IPS DF 6.9 (cell line): ENCODE measurements around the gene BCAS1.

ENCODE experiments used
- DNase-seq: peaks from one replicate; pipeline ENCODE4 v3.0.0-alpha.2; 2013; ENCODE audit warnings: low read depth, low spot score
- H3K27ac ChIP-seq: one replicate; pipeline ENCODE4 v1.5.1; 2013; ENCODE audit warnings: low read length, control low read depth
- H3K27me3 ChIP-seq: 2 replicates; pipeline ENCODE4 v1.6.1; 2013; ENCODE audit warnings: mild to moderate bottlenecking, low read length; ENCODE audit not compliant: control insufficient read depth, insufficient read depth
- H3K36me3 ChIP-seq: 2 replicates; pipeline ENCODE4 v1.6.1; 2013; ENCODE audit warnings: low read length; ENCODE audit not compliant: control insufficient read depth, insufficient read depth
- H3K4me1 ChIP-seq: 2 replicates; pipeline ENCODE4 v1.6.1; 2013; ENCODE audit warnings: low read length; ENCODE audit not compliant: control insufficient read depth, insufficient read depth
- H3K4me3 ChIP-seq: 2 replicates; pipeline ENCODE4 v1.5.1; 2013; ENCODE audit warnings: mild to moderate bottlenecking, low read length
- H3K9me3 ChIP-seq: 2 replicates; pipeline ENCODE4 v1.6.1; 2013; ENCODE audit warnings: low read length, inconsistent platforms; ENCODE audit not compliant: control insufficient read depth, insufficient read depth
- WGBS: extraction: QIAGEN DNeasy Blood & Tissue Kit; methylation state at CpG from one replicate; pipeline ENCODE4 v1.1.7; 2013; ENCODE audit warnings: mixed read lengths, missing lambda C conversion rate; ENCODE audit not compliant: insufficient read length, insufficient coverage; 5-methylcytosine and 5-hydroxymethylcytosine counted together

The BCAS1 gene

GRCh38 chr20:53905820-53906191, 164.6 kb downstream of the BCAS1 start:
- Histone ChIP-seq H3K27ac (no peak overlapping the region), H3K9me3 (no peaks in the 10 kb centered on the region), H3K27me3 (no peaks in the 10 kb centered on the region), H3K4me1 (no peaks in the 10 kb centered on the region; the same call in 1 of the 2 replicates), H3K36me3 (no peaks in the 10 kb centered on the region), H3K4me3 (no peak overlapping the region)
- no CpG with 5 or more reads among the region's 5 CpGs for WGBS
- DNase-seq, result no peak

- WGBS, result no CpG with 5 or more reads among the region's 13 CpGs
- no peaks in the 10 kb centered on the region for H3K9me3 ChIP-seq
- no peak for DNase-seq
- H3K27ac ChIP-seq, result no peak overlapping the region
- H3K36me3 ChIP-seq, result no peaks in the 10 kb centered on the region
- H3K4me1 ChIP-seq, result no peaks in the 10 kb centered on the region; the same call in none of the 2 replicates
- no peak overlapping the region for H3K4me3 ChIP-seq
- H3K27me3 ChIP-seq, result no peaks in the 10 kb centered on the region
Measured at GRCh38 chr20:53905019-53905819, 165.2 kb downstream of the BCAS1 start.

- Histone ChIP-seq H3K36me3 (no peaks in the 10 kb centered on the region), H3K4me3 (no peak overlapping the region), H3K4me1 (peaks cover 2% of the 10 kb centered on the region), H3K9me3 (no peaks in the 10 kb centered on the region), H3K27ac (no peak overlapping the region), H3K27me3 (no peaks in the 10 kb centered on the region)
- no CpG with 5 or more reads among the region's 3 CpGs for WGBS
- no peak for DNase-seq
Measured at GRCh38 chr20:53904261-53904660, 166.1 kb downstream of the BCAS1 start.

- H3K27ac ChIP-seq, result no peak overlapping the region
- H3K27me3 ChIP-seq, result no peaks in the 10 kb centered on the region
- no CpG with 5 or more reads among the region's 2 CpGs for WGBS
- no peak overlapping the region for H3K4me3 ChIP-seq
- no peaks in the 10 kb centered on the region for H3K36me3 ChIP-seq
- H3K4me1 ChIP-seq, result peaks cover 2% of the 10 kb centered on the region
- no peak for DNase-seq
- H3K9me3 ChIP-seq, result no peaks in the 10 kb centered on the region
Measured at GRCh38 chr20:53903652-53903987, 166.8 kb downstream of the BCAS1 start.

- DNase-seq, result no peak
- no peak overlapping the region for H3K27ac ChIP-seq
- no peaks in the 10 kb centered on the region for H3K9me3 ChIP-seq
- H3K4me3 ChIP-seq, result no peak overlapping the region
- no peaks in the 10 kb centered on the region for H3K27me3 ChIP-seq
- WGBS, result no CpG with 5 or more reads among the region's 11 CpGs
- H3K36me3 ChIP-seq, result no peaks in the 10 kb centered on the region
- H3K4me1 ChIP-seq, result peaks cover 2% of the 10 kb centered on the region
Measured at GRCh38 chr20:53902968-53903651, 167.3 kb downstream of the BCAS1 start.

- H3K36me3 ChIP-seq, result no peaks in the 10 kb centered on the region
- H3K4me3 ChIP-seq, result no peak overlapping the region
- no peaks in the 10 kb centered on the region for H3K9me3 ChIP-seq
- H3K27ac ChIP-seq, result no peak overlapping the region
- no peak for DNase-seq
- no peaks in the 10 kb centered on the region for H3K27me3 ChIP-seq
- peaks cover 2% of the 10 kb centered on the region for H3K4me1 ChIP-seq
- WGBS, result no CpG with 5 or more reads among the region's 4 CpGs
Measured at GRCh38 chr20:53901497-53902096, 168.8 kb downstream of the BCAS1 start.

- Histone ChIP-seq H3K27ac (no peak overlapping the region), H3K4me3 (no peak overlapping the region), H3K36me3 (no peaks in the 10 kb centered on the region), H3K27me3 (no peaks in the 10 kb centered on the region), H3K4me1 (peaks cover 2% of the 10 kb centered on the region), H3K9me3 (no peaks in the 10 kb centered on the region)
- WGBS, result no CpG with 5 or more reads among the region's 6 CpGs
- no peak for DNase-seq
Measured at GRCh38 chr20:53901064-53901463, 169.3 kb downstream of the BCAS1 start.

GRCh38 chr20:53900380-53900999, 169.9 kb downstream of the BCAS1 start:
- Histone ChIP-seq H3K9me3 (no peaks in the 10 kb centered on the region), H3K4me1 (peaks cover 2% of the 10 kb centered on the region), H3K36me3 (no peaks in the 10 kb centered on the region), H3K27me3 (no peaks in the 10 kb centered on the region), H3K27ac (no peak overlapping the region), H3K4me3 (no peak overlapping the region)
- no peak for DNase-seq
- no CpG with 5 or more reads among the region's 4 CpGs for WGBS

GRCh38 chr20:53899351-53900167, 170.8 kb downstream of the BCAS1 start:
- no peaks in the 10 kb centered on the region for H3K9me3 ChIP-seq
- H3K27ac ChIP-seq, result no peak overlapping the region
- DNase-seq, result no peak
- WGBS, result no CpG with 5 or more reads among the region's 8 CpGs
- H3K36me3 ChIP-seq, result no peaks in the 10 kb centered on the region
- H3K27me3 ChIP-seq, result no peaks in the 10 kb centered on the region
- H3K4me3 ChIP-seq, result no peak overlapping the region
- H3K4me1 ChIP-seq, result peaks cover 2% of the 10 kb centered on the region

GRCh38 chr20:53898556-53898931, 171.8 kb downstream of the BCAS1 start:
- H3K9me3 ChIP-seq, result no peaks in the 10 kb centered on the region
- H3K27me3 ChIP-seq, result no peaks in the 10 kb centered on the region
- no peak overlapping the region for H3K27ac ChIP-seq
- no peaks in the 10 kb centered on the region for H3K36me3 ChIP-seq
- no peak for DNase-seq
- peaks cover 2% of the 10 kb centered on the region for H3K4me1 ChIP-seq
- no peak overlapping the region for H3K4me3 ChIP-seq
- WGBS, result no CpG with 5 or more reads among the region's 8 CpGs
